Liver (tissue), 3 donors: ENCODE results near the gene CC2D2A.

Source experiments
- EGR1 ChIP-seq, 2 donors: IDR thresholded peaks; 2 replicates each; pipeline ENCODE4 v1.6.1; 2016 to 2018; ENCODE audit warnings: antibody characterized with exemption in 2 of 2, low read depth in 2 of 2
- NR2F2 ChIP-seq: IDR thresholded peaks from 2 replicates; pipeline ENCODE4 v1.6.1; 2016; ENCODE audit warnings: antibody characterized with exemption
- SP1 ChIP-seq: IDR thresholded peaks from 2 replicates; pipeline ENCODE4 v1.6.1; 2018; ENCODE audit warnings: antibody characterized with exemption, mild to moderate bottlenecking
- TF ChIP-seq, protein P1 (sequence below): fragments of 150-350 bp; IDR thresholded peaks from 2 replicates; pipeline ENCODE4 v1.5.1; 2017; ENCODE audit warnings: improper control_type of control experiment, low read depth, low read length; ENCODE audit not compliant: missing input control
- donor health status: healthy.
- donor health status: healthy.

DNA sequence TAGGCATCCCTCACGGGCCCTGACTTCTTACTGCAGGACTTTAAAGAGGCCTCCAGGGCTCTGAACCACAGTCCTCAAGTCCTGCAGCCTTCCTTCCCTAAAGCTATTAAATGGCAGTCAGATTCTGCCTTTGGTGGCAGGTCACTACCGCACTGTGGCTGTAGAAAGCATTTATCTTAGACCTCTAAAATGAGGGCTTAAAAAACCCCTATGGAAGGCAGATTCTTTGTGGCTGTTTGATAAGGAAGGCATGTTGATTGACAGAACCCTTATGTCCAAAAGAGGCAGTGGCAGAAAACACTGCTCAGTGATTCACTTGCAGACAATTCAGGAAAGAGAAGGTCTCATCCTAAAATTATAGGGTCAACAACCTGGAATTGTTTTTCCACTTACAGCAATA is 106.3 kb downstream of the CC2D2A start:
- TF ChIP-seq, protein P1, sequence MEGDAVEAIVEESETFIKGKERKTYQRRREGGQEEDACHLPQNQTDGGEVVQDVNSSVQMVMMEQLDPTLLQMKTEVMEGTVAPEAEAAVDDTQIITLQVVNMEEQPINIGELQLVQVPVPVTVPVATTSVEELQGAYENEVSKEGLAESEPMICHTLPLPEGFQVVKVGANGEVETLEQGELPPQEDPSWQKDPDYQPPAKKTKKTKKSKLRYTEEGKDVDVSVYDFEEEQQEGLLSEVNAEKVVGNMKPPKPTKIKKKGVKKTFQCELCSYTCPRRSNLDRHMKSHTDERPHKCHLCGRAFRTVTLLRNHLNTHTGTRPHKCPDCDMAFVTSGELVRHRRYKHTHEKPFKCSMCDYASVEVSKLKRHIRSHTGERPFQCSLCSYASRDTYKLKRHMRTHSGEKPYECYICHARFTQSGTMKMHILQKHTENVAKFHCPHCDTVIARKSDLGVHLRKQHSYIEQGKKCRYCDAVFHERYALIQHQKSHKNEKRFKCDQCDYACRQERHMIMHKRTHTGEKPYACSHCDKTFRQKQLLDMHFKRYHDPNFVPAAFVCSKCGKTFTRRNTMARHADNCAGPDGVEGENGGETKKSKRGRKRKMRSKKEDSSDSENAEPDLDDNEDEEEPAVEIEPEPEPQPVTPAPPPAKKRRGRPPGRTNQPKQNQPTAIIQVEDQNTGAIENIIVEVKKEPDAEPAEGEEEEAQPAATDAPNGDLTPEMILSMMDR = no peak
- no peak for TF ChIP-seq NR2F2
- no peak for TF ChIP-seq SP1
- TF ChIP-seq EGR1 (IDR thresholded peaks at IDR 0.05; ENCODE audit: low read depth in 2 of 2) = no peak
